GM21528 (cell line): ENCODE results near the gene KIAA1549.

Experiments used
- ATAC-seq: cut with Tn5 transposase; IDR thresholded peaks from one replicate; pipeline ENCODE4 v1.9.1; 2021; ENCODE audit warnings: mild to moderate bottlenecking, moderate library complexity; ENCODE audit not compliant: unreplicated experiment, low FRiP score

The KIAA1549 gene

GRCh38 chr7:138975343-138976104 is 5.7 kb downstream of the KIAA1549 start:
- ATAC-seq, result no peak

- no peak for ATAC-seq
Measured at GRCh38 chr7:138974675-138975292, 6.4 kb downstream of the KIAA1549 start.

- no peak for ATAC-seq
Measured at GRCh38 chr7:138974103-138974502, 7.1 kb downstream of the KIAA1549 start.

GRCh38 chr7:138970952-138971351 is 10.2 kb downstream of the KIAA1549 start:
- no peak for ATAC-seq

- no peak for ATAC-seq
Measured at GRCh38 chr7:138970446-138970845, 10.7 kb downstream of the KIAA1549 start.

GRCh38 chr7:138967159-138967558 is 14.0 kb downstream of the KIAA1549 start:
- no peak for ATAC-seq

GRCh38 chr7:138964624-138965436 is 16.4 kb downstream of the KIAA1549 start:
- no peak for ATAC-seq

GRCh38 chr7:138963675-138964074 is 17.5 kb downstream of the KIAA1549 start:
- no peak for ATAC-seq

GRCh38 chr7:138962561-138963270 is 18.5 kb downstream of the KIAA1549 start:
- ATAC-seq, result no peak

GRCh38 chr7:138961159-138961558 is 20.0 kb downstream of the KIAA1549 start:
- no peak for ATAC-seq

GRCh38 chr7:138958391-138958956 is 22.7 kb downstream of the KIAA1549 start:
- no peak for ATAC-seq

- no peak for ATAC-seq
Measured at GRCh38 chr7:138957753-138958390, 23.3 kb downstream of the KIAA1549 start.

GRCh38 chr7:138957217-138957616 is 24.0 kb downstream of the KIAA1549 start:
- no peak for ATAC-seq

- ATAC-seq, result no peak
Measured at GRCh38 chr7:138954545-138955475, 26.4 kb downstream of the KIAA1549 start.

GRCh38 chr7:138952791-138953190 is 28.4 kb downstream of the KIAA1549 start:
- no peak for ATAC-seq

GRCh38 chr7:138951953-138952352 is 29.2 kb downstream of the KIAA1549 start:
- ATAC-seq, result no peak

GRCh38 chr7:138949421-138950088 is 31.6 kb downstream of the KIAA1549 start:
- no peak for ATAC-seq

- ATAC-seq, result no peak
Measured at GRCh38 chr7:138948403-138948802, 32.8 kb downstream of the KIAA1549 start.
